Activated CD4-positive, CD25-positive, alpha-beta regulatory T cell treated with anti-CD3 and anti-CD28 coated beads, Interleukin-2, amount 50 U/mL, for 16 hours (primary cell): Measurements from ENCODE around the gene SLC35B1.
"Not testable (repeated sequence)": the region's sequence is repeated elsewhere in the genome, so short reads cannot be mapped to it uniquely, and the experiment has no call there.

Source experiments
- DNase-seq: peaks from one replicate; pipeline ENCODE4 v3.0.0-alpha.2; 2020; ENCODE audit warnings: low read depth, low spot score

SLC35B1 gene

GRCh38 chr17:49734515-49735490 is 27.0 kb upstream of the SLC35B1 start:
- no peak for DNase-seq

- no peak for DNase-seq
Measured at GRCh38 chr17:49731435-49731831, 23.7 kb upstream of the SLC35B1 start.

- DNase-seq = no peak
Measured at GRCh38 chr17:49730785-49731434, 23.1 kb upstream of the SLC35B1 start.

GRCh38 chr17:49730078-49730784 is 22.5 kb upstream of the SLC35B1 start:
- DNase-seq = no peak

- DNase-seq = no peak
Measured at GRCh38 chr17:49729069-49729468, 21.3 kb upstream of the SLC35B1 start.

GRCh38 chr17:49728425-49728824 is 20.7 kb upstream of the SLC35B1 start:
- no peak for DNase-seq

- no peak for DNase-seq
Measured at GRCh38 chr17:49727380-49727779, 19.6 kb upstream of the SLC35B1 start.

DNA sequence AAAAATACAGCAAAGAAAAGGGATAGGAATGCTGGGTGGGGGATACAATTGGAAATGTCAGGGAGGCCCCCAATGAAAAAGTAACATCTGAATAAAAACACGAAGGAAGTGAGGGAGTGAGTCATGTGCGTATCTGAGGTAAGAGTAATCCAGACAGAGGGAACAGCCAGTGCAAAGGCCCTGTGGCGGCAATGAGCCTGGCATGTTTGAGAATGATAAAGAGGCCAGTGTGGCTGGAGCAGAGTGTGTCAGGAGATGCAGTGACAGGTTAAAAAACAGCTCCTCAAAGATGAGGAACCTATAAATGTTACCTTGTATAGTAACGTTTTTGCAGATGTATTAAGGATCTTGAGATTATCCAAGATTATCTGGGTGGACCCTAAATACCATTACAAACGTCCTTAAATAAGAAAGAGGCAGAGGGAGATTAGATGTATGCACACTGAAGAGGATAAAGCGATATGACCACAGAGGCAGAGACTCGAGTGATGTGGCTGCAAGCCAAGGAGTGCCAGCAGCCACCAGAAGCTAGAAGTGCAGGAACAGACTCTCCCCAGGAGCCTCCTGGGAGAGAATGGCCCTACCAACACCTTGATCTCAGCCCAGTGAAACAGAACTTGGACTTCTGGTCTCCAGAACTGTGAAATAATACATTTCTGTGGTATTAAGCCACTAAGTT is 17.8 kb upstream of the SLC35B1 start:
- no peak for DNase-seq

GRCh38 chr17:49724552-49724951 is 16.8 kb upstream of the SLC35B1 start:
- not testable (repeated sequence) for DNase-seq

- DNase-seq = no peak
Measured at GRCh38 chr17:49723423-49723822, 15.7 kb upstream of the SLC35B1 start.

DNA sequence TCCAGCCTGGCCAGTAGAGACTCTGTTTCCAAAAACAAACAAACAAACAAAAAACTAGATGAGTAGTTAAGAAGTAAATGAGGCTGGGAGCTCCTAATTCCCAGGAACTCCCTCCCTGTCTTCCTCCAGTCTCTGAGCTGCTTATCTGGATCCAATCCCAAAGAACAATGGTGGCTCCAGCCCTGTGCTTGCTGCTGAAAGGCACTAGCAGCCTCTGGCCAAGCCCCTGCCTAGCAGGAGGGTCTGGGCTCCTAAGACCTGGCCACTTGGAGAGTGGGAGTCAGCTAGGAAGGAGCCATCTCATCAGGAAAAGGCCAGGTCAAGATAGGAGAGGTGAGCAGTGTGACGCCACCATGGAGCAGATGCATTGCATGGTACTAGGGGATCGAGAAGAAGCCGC is 14.3 kb upstream of the SLC35B1 start:
- DNase-seq = no peak

DNA sequence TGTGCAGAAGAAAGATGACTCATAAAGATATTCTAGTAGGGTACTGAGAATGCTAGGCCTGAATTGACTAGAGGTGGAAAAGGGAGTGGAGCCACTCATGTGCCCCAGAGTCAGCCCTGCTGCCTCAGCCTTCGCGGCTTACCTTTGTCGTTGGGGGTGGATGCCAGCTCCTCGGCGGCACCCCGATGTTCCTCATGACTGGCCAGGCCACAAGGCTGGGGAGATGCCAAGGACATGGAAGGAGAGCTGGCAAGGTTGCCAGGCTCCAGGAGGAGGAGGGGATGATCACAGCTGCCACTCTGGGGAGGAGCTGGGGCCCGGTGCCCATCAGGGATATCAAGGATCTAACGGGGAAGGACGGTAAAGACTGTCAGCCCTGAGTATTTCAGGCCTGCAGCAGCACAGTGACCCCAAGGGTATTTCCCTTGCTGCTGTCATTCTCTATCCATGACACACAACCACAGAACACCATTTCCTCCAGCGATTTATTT is 9.7 kb upstream of the SLC35B1 start:
- no peak for DNase-seq

DNA sequence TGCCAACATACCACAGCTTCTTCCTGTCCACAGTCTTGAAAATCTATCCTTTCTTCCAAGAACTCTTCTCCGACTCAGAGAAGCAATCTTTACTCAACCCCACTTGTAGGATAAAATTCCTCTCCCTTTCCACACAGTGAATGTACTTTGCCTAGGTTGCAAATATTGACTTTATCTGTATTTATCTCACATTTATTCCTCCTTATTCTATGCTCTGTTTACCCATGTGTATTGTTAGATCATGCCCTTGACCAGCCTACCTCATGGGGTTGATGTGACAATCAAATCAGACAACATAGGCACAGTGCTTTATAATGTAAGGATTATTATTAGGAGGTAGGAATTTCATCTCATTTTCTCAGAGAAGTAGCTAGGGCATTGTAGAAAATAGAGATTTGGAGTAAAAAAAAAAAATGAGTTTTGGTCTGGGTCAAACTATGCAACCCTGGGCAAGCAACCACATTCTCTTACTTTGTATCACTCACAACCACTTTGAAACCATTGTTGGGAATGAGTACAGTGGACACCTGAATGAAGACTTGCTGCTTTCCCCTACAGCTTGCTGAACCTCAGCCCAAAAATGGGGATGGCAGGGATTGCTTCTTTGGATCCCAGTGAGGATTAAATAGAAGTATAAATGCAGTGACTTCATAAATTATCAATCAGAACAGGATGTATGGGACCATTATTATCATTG is 9.1 kb upstream of the SLC35B1 start:
- no peak for DNase-seq

GRCh38 chr17:49715717-49716279 is 8.0 kb upstream of the SLC35B1 start:
- DNase-seq = no peak

- DNase-seq = no peak
Measured at GRCh38 chr17:49715216-49715615, 7.5 kb upstream of the SLC35B1 start.

DNA sequence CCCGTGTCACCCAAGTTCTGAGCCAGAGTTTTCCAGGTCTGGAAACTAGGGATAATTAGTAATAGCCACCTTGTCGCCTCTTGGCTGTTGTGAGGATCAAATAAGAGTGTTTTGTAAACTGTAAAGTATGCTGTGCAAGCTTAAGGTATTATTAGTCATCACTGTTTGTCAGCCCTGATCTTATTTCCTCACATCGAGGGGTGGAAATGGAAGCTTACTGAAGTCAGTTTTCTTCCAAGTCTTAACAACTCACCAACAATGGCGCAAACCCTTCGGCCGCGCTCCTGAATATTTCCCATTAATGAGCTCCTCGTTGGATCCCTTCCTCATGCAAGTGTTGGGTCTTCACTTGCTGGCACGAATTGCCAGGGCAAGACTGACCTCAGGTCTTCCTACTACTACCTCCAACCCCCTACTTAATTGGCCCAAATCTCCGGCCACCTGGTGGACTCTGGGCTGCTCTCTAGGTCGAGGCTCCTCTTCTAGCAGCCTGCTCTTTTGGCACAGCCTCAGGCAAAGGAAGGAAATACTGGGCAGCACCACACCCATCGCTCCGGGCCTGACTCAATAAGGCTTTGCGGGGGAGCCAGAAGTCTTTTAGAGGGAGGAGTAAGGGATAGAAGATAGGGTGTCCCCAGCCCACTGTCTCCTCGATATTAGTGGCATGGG is 885 bp upstream of the SLC35B1 start:
- no peak for DNase-seq

DNA sequence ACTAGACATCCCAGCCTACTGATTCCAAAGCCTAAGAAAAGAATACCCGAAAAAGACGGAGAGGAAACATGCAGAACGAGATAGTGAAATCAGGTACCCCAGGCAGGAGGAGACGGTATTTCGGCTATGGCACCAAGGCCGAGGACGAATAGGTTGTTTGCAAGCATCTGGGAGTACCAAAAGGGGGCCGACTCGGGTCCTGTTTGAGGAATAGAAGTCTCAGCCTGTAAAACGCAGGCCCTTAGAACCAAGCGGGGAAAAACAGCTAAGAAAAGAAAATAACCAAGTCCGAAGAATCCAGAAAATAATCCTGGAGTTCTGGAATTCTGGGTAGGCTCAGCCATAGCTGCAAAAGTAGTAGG is 537 bp downstream of the SLC35B1 start:
- no peak for DNase-seq

GRCh38 chr17:49705254-49705653 is 2.5 kb downstream of the SLC35B1 start:
- no peak for DNase-seq

DNA sequence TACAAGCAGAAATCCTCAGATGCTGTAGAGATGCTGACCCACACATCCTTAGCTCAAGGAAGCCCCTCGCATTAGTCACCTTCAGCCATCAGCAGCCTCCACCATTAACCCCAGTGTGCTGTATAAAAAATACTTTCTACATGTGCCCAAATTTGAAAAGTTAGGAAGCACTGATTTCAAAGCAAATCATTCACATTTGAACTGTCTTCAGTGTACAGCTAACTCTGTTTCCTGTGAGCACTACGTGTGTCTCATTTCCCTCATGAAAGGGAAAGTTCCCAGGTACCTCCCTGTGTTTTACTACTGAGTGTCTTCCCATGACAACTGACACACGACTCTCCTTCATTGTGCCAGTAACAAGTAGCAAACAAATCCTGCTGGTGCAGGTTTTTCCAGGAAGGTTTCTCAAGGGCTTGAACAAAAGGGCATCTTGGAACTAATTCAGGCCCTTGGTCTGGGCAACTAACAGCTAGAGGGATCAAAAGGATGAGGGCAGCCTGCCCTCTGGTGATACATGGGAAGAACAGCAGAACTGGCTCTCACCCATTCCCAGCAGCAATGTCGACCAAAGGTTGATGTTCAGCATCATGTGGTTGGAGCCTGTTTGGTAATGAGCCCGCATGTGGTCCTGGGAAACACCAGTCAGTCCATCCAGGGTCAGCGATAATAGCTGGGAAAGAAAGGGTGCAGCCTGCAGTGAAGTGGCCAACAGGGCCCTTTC is 4.0 kb downstream of the SLC35B1 start:
- no peak for DNase-seq
